HCT116 (cell line): Measurements from ENCODE around the gene GGT5. TPM values are rescaled to one million over a fixed set of nuclear protein-coding genes. Genes with fewer than 3 reads are reported as not detected.

Experiments
- ATAC-seq: fragments of 200-7000 bp; cut with Tn5 transposase; 2 replicates; pipeline ENCODE4 v1.9.1; 2020; ENCODE audit warnings: mild to moderate bottlenecking, moderate library complexity
- BruUV-seq: library from RNA; stranded (reverse); fragments of 400-500 nt; replicated peaks from 2 replicates; lab custom pipeline; 2021; lab: Mats Ljungman, UMichigan
- CTCF ChIA-PET: fragments of 300-600 bp; sonication (Branson Sonifier 250); formaldehyde crosslinking; loops from one replicate; lab custom pipeline; 2021; ENCODE audit warnings: antibody characterized with exemption; lab: Charles Lee
- POLR2A ChIA-PET: fragments of 300-600, 350-600 bp; sonication (Branson Sonifier 250); formaldehyde crosslinking; loops from one replicate; lab custom pipeline; 2021; ENCODE audit warnings: antibody characterized with exemption; lab: Charles Lee
- RAD21 ChIA-PET, 2 experiments: fragments of 300-600 bp; sonication (Branson Sonifier 250); formaldehyde crosslinking; loops; one replicate each; lab custom pipeline; 2023; ENCODE audit warnings: low total read pairs in 2 of 2; ENCODE audit not compliant: uncharacterized antibody in 2 of 2, unreplicated experiment in 2 of 2, low non-redundant PET in 1 of 2; lab: Charles Lee
- DNase-seq: peaks from one replicate; pipeline ENCODE4 v3.0.0-alpha.2; 2010; ENCODE audit warnings: low read depth, low spot score
- H2AFZ ChIP-seq: fragments of 200-600 bp; shearing (Covaris generic), sonication (generic); 2 replicates; pipeline ENCODE4 v1.6.1; 2017; ENCODE audit warnings: low read depth, mixed run types, mixed read lengths, antibody characterized with exemption, low read length; ENCODE audit not compliant: poor library complexity, severe bottlenecking
- H3K27ac ChIP-seq: 2 replicates; pipeline ENCODE4 v1.5.1; 2012; ENCODE audit warnings: low read depth, low read length
- H3K27me3 ChIP-seq: fragments of 200-600 bp; sonication (generic); 2 replicates; pipeline ENCODE4 v1.6.1; 2016; ENCODE audit warnings: mixed run types, low read length, mixed read lengths; ENCODE audit not compliant: insufficient read depth
- H3K36me3 ChIP-seq, 2 experiments: fragments of 200-500 bp in 1 of 2; fragments of 200-600 bp in 1 of 2; sonication (Bioruptor generic) in 1 of 2; sonication (generic) in 1 of 2; 2 replicates each; pipeline versions ENCODE4 v1.5.1 to v1.6.1; 2014 to 2016; ENCODE audit warnings: low read length in 2 of 2, inconsistent platforms in 1 of 2, mixed read lengths in 1 of 2, mixed run types in 1 of 2; ENCODE audit not compliant: insufficient read depth in 2 of 2, control insufficient read depth in 1 of 2
- H3K4me1 ChIP-seq, 2 experiments: fragments of 200-600 bp in 1 of 2; sonication (generic) in 1 of 2; 2 replicates each; pipeline versions ENCODE4 v1.5.1 to v1.6.1; 2012 to 2017; ENCODE audit warnings: low read length in 2 of 2, inconsistent platforms in 1 of 2, mild to moderate bottlenecking in 1 of 2, mixed read lengths in 1 of 2, mixed run types in 1 of 2, moderate library complexity in 1 of 2; ENCODE audit not compliant: insufficient read depth in 2 of 2, control insufficient read depth in 1 of 2
- H3K4me2 ChIP-seq: fragments of 200-600 bp; sonication (generic); 2 replicates; pipeline ENCODE4 v1.6.1; 2017; ENCODE audit warnings: mixed run types, low read length, mixed read lengths
- H3K4me3 ChIP-seq, 2 experiments: fragments of 200-600 bp in 1 of 2; sonication (generic) in 1 of 2; replicated peaks in 1 of 2; 2 replicates each; pipeline ENCODE4 v1.5.1; 2011 to 2016; ENCODE audit warnings: low read length in 2 of 2, control low read depth in 1 of 2, low read depth in 1 of 2, mild to moderate bottlenecking in 1 of 2, mixed read lengths in 1 of 2, mixed run types in 1 of 2
- H3K79me2 ChIP-seq: fragments of 200-600 bp; sonication (generic); 2 replicates; pipeline ENCODE4 v1.6.1; 2017; ENCODE audit warnings: mild to moderate bottlenecking, mixed run types, low read length, moderate library complexity, mixed read lengths; ENCODE audit not compliant: insufficient read depth
- H3K9ac ChIP-seq: fragments of 200-600 bp; sonication (generic); 2 replicates; pipeline ENCODE4 v1.6.1; 2016; ENCODE audit warnings: low read length, mixed read lengths
- H3K9me2 ChIP-seq: fragments of 200-600 bp; sonication (generic), shearing (Covaris generic); 2 replicates; pipeline ENCODE4 v1.6.1; 2017; ENCODE audit warnings: mixed run types, mild to moderate bottlenecking, moderate library complexity; ENCODE audit not compliant: insufficient read depth
- H3K9me3 ChIP-seq, 2 experiments: fragments of 200-500 bp in 1 of 2; fragments of 200-600 bp in 1 of 2; sonication (Bioruptor generic) in 1 of 2; sonication (generic) in 1 of 2; 2 replicates each; pipeline ENCODE4 v1.6.1; 2014 to 2017; ENCODE audit warnings: low read length in 2 of 2, mixed read lengths in 2 of 2, inconsistent platforms in 1 of 2, low read depth in 1 of 2, mild to moderate bottlenecking in 1 of 2, mixed run types in 1 of 2, moderate library complexity in 1 of 2; ENCODE audit not compliant: control insufficient read depth in 1 of 2, insufficient read depth in 1 of 2
- H4K20me1 ChIP-seq: fragments of 200-600 bp; sonication (generic), shearing (Covaris generic); 2 replicates; pipeline ENCODE4 v1.6.1; 2017; ENCODE audit warnings: mixed run types, mild to moderate bottlenecking, moderate library complexity; ENCODE audit not compliant: insufficient read depth
- FOSL1 ChIP-seq: IDR thresholded peaks from 2 replicates; pipeline ENCODE4 v1.6.1; 2012; ENCODE audit warnings: low read depth
- intact Hi-C: fragments of 100-400 bp; cut with micrococcal nuclease; formaldehyde crosslinking; loops from 2 replicates; pipeline ENCODE4 v1.10.0; 2022
- total RNA-seq: library from RNA; stranded (reverse); gene quantifications from one replicate; pipeline ENCODE4 v1.2.1, GENCODE V29; 2021; ENCODE audit not compliant: unreplicated experiment
- TF ChIP-seq, protein P1 (sequence below): IDR thresholded peaks from 2 replicates; pipeline ENCODE4 v1.6.1; 2012

GGT5 gene
- total RNA-seq, 1 experiment from 2014 or later, result 0.57 TPM

DNA sequence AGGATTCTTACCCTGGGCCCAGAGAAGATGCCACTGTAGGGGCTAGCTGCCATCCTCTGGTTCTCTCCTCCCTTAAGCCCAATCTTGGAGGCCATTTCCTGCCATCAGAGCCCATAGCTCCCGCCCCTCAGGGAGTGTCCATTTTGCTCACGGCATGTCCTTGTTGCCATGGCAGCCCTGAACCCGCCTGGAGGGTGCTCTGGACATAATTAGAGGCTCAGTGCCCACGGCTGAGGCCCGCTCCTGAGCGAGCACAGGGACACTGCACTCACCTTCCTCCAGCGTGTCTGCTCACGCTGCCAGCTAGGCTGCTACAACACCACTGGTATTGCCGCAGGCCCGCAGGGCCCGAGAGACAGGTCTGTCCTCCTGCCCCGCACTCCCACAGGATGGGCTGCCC, 74.7 kb downstream of the GGT5 start:
- Histone ChIP-seq H3K27ac (no peak overlapping the region), H3K9me2 (no peaks in the 10 kb centered on the region), H3K9ac (no peak overlapping the region), H3K36me3 (peaks cover 0 to 13% of the 10 kb centered on the region in 2 experiments; a peak in 3 of 4 replicates), H3K4me1 (peaks cover 0 to 3% of the 10 kb centered on the region in 2 experiments; a peak in 1 of 4 replicates), H3K79me2 (no peaks in the 10 kb centered on the region), H2AFZ (no peak overlapping the region), H3K4me3 (no peak overlapping the region)
- no peak for ATAC-seq
- BruUV-seq, result no TSS peak
- ChIA-PET RAD21 (no interaction called here), POLR2A (no interaction called here)
- TF ChIP-seq, protein P1, sequence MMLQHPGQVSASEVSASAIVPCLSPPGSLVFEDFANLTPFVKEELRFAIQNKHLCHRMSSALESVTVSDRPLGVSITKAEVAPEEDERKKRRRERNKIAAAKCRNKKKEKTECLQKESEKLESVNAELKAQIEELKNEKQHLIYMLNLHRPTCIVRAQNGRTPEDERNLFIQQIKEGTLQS, result no peak
- no peak for TF ChIP-seq FOSL1
- TF ChIP-seq, all 23 proteins: peak for 0
- Histone ChIP-seq H3K9me3 (no peaks in the 10 kb centered on the region), H3K4me2 (no peak overlapping the region), H4K20me1 (no peaks in the 10 kb centered on the region), H3K27me3 (no peaks in the 10 kb centered on the region)
- DNase-seq, result no peak
- intact Hi-C loops, result no loop called here
- CTCF ChIA-PET, result no interaction called here

Other genes with a start within 250 kb of the GGT5 start
- gene GSTT4, start 239.6 kb downstream of the GGT5 start, total RNA-seq, result not detected
- 63.2 TPM for gene CABIN1, start 233.8 kb downstream of the GGT5 start, total RNA-seq
- 6.6 TPM for gene SUSD2, start 63.6 kb downstream of the GGT5 start, total RNA-seq
- 40.8 TPM for gene SPECC1L, start 25.7 kb upstream of the GGT5 start, total RNA-seq
- 3.6 TPM for gene ADORA2A, start 182.5 kb upstream of the GGT5 start, total RNA-seq